ENCODE results near the gene HTATIP2. TPM values are rescaled to one million over a fixed set of nuclear protein-coding genes. Genes with fewer than 3 reads are reported as not detected.

The HTATIP2 gene
- total and polyA plus RNA-seq, 4 donors, result 16.5 to 93.6 (median 64.1) TPM

GRCh38 chr11:20321177-20321576, 42.3 kb upstream of the HTATIP2 start:
- Histone ChIP-seq H3K36me3 (ENCODE audit: control insufficient read depth in 4 of 4, insufficient read depth in 3 of 4, low read depth in 1 of 4, low read length in 3 of 4) (no peaks in the 10 kb centered on the region), H3K4me1 (ENCODE audit: control insufficient read depth in 4 of 4, insufficient read depth in 4 of 4, low read length in 3 of 4) (no peaks in the 10 kb centered on the region), H3K4me3 (ENCODE audit: low read depth in 1 of 3, low read length in 3 of 3) (no peak overlapping the region), H3K27ac (ENCODE audit: low read depth in 1 of 2, low read length in 2 of 2) (no peak overlapping the region), H3K9ac (ENCODE audit: low read depth in 1 of 2, low read length in 2 of 2) (no peak overlapping the region), H3K27me3 (ENCODE audit: control insufficient read depth in 4 of 4, insufficient read depth in 4 of 4, low read length in 3 of 4) (no peaks in the 10 kb centered on the region), H3K9me3 (ENCODE audit: control insufficient read depth in 4 of 4, low read length in 3 of 4) (no peaks in the 10 kb centered on the region)
- no peak for DNase-seq (ENCODE audit: low spot score)
- TF ChIP-seq ATF3 (IDR thresholded peaks at IDR 0.05) (no peak), FOXA2 (IDR thresholded peaks at IDR 0.05) (no peak), FOXA1 (IDR thresholded peaks at IDR 0.05) (no peak), RAD21 (IDR thresholded peaks at IDR 0.05) (no peak), CTCF (IDR thresholded peaks at IDR 0.05; ENCODE audit: low read depth, low read length, missing input control) (no peak), YY1 (IDR thresholded peaks at IDR 0.05) (no peak), NR2F2 (IDR thresholded peaks at IDR 0.05) (no peak), GABPA (IDR thresholded peaks at IDR 0.05 in 1 of 2, conservative IDR thresholded peaks at IDR 0.05 in 1 of 2) (no peak), MAX (IDR thresholded peaks at IDR 0.05) (no peak), HNF4G (IDR thresholded peaks at IDR 0.05) (no peak), TAF1 (conservative IDR thresholded peaks at IDR 0.05) (no peak), ZBTB33 (IDR thresholded peaks at IDR 0.05) (no peak), SP1 (IDR thresholded peaks at IDR 0.05) (no peak), HNF4A (conservative IDR thresholded peaks at IDR 0.05) (no peak), RXRA (IDR thresholded peaks at IDR 0.05) (no peak)

- Histone ChIP-seq H3K4me3 (ENCODE audit: low read depth in 1 of 3, low read length in 3 of 3) (no peak overlapping the region), H3K36me3 (ENCODE audit: control insufficient read depth in 4 of 4, insufficient read depth in 3 of 4, low read depth in 1 of 4, low read length in 3 of 4) (no peaks in the 10 kb centered on the region), H3K9ac (ENCODE audit: low read depth in 1 of 2, low read length in 2 of 2) (no peak overlapping the region), H3K27me3 (ENCODE audit: control insufficient read depth in 4 of 4, insufficient read depth in 4 of 4, low read length in 3 of 4) (no peaks in the 10 kb centered on the region), H3K27ac (ENCODE audit: low read depth in 1 of 2, low read length in 2 of 2) (no peak overlapping the region), H3K9me3 (ENCODE audit: control insufficient read depth in 4 of 4, low read length in 3 of 4) (no peaks in the 10 kb centered on the region), H3K4me1 (ENCODE audit: control insufficient read depth in 4 of 4, insufficient read depth in 4 of 4, low read length in 3 of 4) (no peaks in the 10 kb centered on the region)
- no peak for TF ChIP-seq TAF1 (conservative IDR thresholded peaks at IDR 0.05)
- no peak for DNase-seq (ENCODE audit: low spot score)
- WGBS, result 81% methylated on average over 7 of the region's 7 CpGs
Observed at GRCh38 chr11:20327377-20327935, 36.1 kb upstream of the HTATIP2 start.

GRCh38 chr11:20336056-20336455, 27.5 kb upstream of the HTATIP2 start:
- WGBS, result 87% methylated on average over 1 of the region's 1 CpG
- H3K27me3 ChIP-seq (ENCODE audit: control insufficient read depth in 4 of 4, insufficient read depth in 4 of 4, low read length in 3 of 4), result peaks cover 0 to 8% (median under 1%) of the 10 kb centered on the region in 4 donors

More at GRCh38 chr11:20336056-20336455, 27.5 kb upstream of the HTATIP2 start:
- Histone ChIP-seq H3K9ac (ENCODE audit: low read depth in 1 of 2, low read length in 2 of 2) (no peak overlapping the region), H3K27ac (ENCODE audit: low read depth in 1 of 2, low read length in 2 of 2) (no peak overlapping the region), H3K36me3 (ENCODE audit: control insufficient read depth in 4 of 4, insufficient read depth in 3 of 4, low read depth in 1 of 4, low read length in 3 of 4) (no peaks in the 10 kb centered on the region), H3K9me3 (ENCODE audit: control insufficient read depth in 4 of 4, low read length in 3 of 4) (no peaks in the 10 kb centered on the region), H3K4me3 (ENCODE audit: low read depth in 1 of 3, low read length in 3 of 3) (no peak overlapping the region), H3K4me1 (ENCODE audit: control insufficient read depth in 4 of 4, insufficient read depth in 4 of 4, low read length in 3 of 4) (no peaks in the 10 kb centered on the region)
- DNase-seq (ENCODE audit: low spot score), result no peak
- TF ChIP-seq JUND (IDR thresholded peaks at IDR 0.05) (no peak), FOXA2 (IDR thresholded peaks at IDR 0.05) (no peak), EGR1 (IDR thresholded peaks at IDR 0.05; ENCODE audit: low read depth in 2 of 2) (no peak), REST (IDR thresholded peaks at IDR 0.05) (no peak), RXRA (IDR thresholded peaks at IDR 0.05) (no peak), RAD21 (IDR thresholded peaks at IDR 0.05) (no peak), ATF3 (IDR thresholded peaks at IDR 0.05) (no peak), TAF1 (conservative IDR thresholded peaks at IDR 0.05) (no peak), FOXA1 (IDR thresholded peaks at IDR 0.05) (no peak)
